K562 (cell line): ENCODE data around the gene PDCD1. TPM values are rescaled to one million over a fixed set of nuclear protein-coding genes. Genes with fewer than 3 reads are reported as not detected.

Source experiments
- ATAC-seq: fragments of 200-7000 bp; cut with Tn5 transposase; 3 replicates; pipeline ENCODE4 v1.9.1; 2020; ENCODE audit warnings: moderate library complexity
- BruUV-seq: library from RNA; stranded (reverse); fragments of 400-500 nt; replicated peaks from 2 replicates; lab custom pipeline; 2021; lab: Mats Ljungman, UMichigan
- CTCF ChIA-PET: fragments of 300-600 bp; formaldehyde crosslinking; extraction: SDS; loops from one replicate; lab custom pipeline; 2021; ENCODE audit warnings: low intra/inter-chr PET ratio; lab: Yijun Ruan, JAX
- POLR2A ChIA-PET: fragments of 300-600, 350-650 bp; sonication (Branson Sonifier 250); formaldehyde crosslinking; extraction: SDS; loops from one replicate; lab custom pipeline; 2021; ENCODE audit warnings: antibody characterized with exemption, inconsistent platforms; lab: Yijun Ruan, JAX
- DNase-seq, 4 experiments: peaks; one replicate each; pipeline versions ENCODE4 v3.0.0 to v3.0.0-alpha.2; 2011 to 2018; ENCODE audit warnings: low spot score in 3 of 4, mixed read lengths in 3 of 4; ENCODE audit errors: extremely low read depth in 1 of 4
- FAIRE-seq: peaks from 2 replicates; lab custom pipeline; 2011; peaks lifted over from hg19 to GRCh38; lab: Jason Lieb, UNC
- H2AFZ ChIP-seq: 2 replicates; pipeline ENCODE4 v1.6.0; 2011; ENCODE audit warnings: low read depth, low read length, control low read depth, inconsistent platforms
- H3K27ac ChIP-seq: fragments of 200-600 bp; 3 replicates; pipeline ENCODE4 v1.8.0; 2011; ENCODE audit warnings: low read depth, mild to moderate bottlenecking, control low read depth, inconsistent platforms, low read length, moderate library complexity, mixed read lengths; ENCODE audit errors: extremely low read depth
- H3K27me3 ChIP-seq, 2 experiments: fragments of 300-600 bp in 1 of 2; 2 replicates in 1 of 2; 3 replicates in 1 of 2; pipeline versions ENCODE4 v1.6.0 to v1.8.0; 2011; ENCODE audit warnings: inconsistent platforms in 2 of 2, low read length in 2 of 2, mild to moderate bottlenecking in 1 of 2, mixed read lengths in 1 of 2, moderate library complexity in 1 of 2; ENCODE audit not compliant: control insufficient read depth in 2 of 2, insufficient read depth in 2 of 2
- H3K36me3 ChIP-seq: fragments of 300-600 bp; 3 replicates; pipeline ENCODE4 v1.8.0; 2011; ENCODE audit warnings: mild to moderate bottlenecking, low read length, inconsistent platforms; ENCODE audit not compliant: control insufficient read depth, insufficient read depth
- H3K4me1 ChIP-seq, 2 experiments: fragments of 200-600 bp in 1 of 2; replicated peaks in 1 of 2; 2 replicates in 1 of 2; 3 replicates in 1 of 2; pipeline versions ENCODE4 v1.5.1 to v1.8.0; 2011; ENCODE audit warnings: inconsistent platforms in 2 of 2, low read length in 2 of 2, mild to moderate bottlenecking in 1 of 2, mixed read lengths in 1 of 2, moderate library complexity in 1 of 2; ENCODE audit not compliant: control insufficient read depth in 2 of 2, insufficient read depth in 2 of 2
- H3K4me2 ChIP-seq: 2 replicates; pipeline ENCODE4 v1.6.1; 2011; ENCODE audit warnings: low read length, control low read depth, inconsistent platforms, mixed read lengths; ENCODE audit not compliant: insufficient read depth
- H3K4me3 ChIP-seq: fragments of 200-600 bp; sonication (generic), shearing (Covaris generic); 2 replicates; pipeline ENCODE4 v1.5.1; 2016; ENCODE audit warnings: control low read depth, inconsistent platforms
- H3K79me2 ChIP-seq: fragments of 200-600 bp; 3 replicates; pipeline ENCODE4 v1.8.0; 2011; ENCODE audit warnings: low read length, inconsistent platforms; ENCODE audit not compliant: control insufficient read depth, insufficient read depth
- H3K9ac ChIP-seq, 2 experiments: 2 replicates each; pipeline versions ENCODE4 v1.6.0 to v1.6.1; 2011; ENCODE audit warnings: low read depth in 2 of 2, low read length in 2 of 2, control low read depth in 1 of 2, inconsistent platforms in 1 of 2, mild to moderate bottlenecking in 1 of 2, mixed read lengths in 1 of 2; ENCODE audit not compliant: insufficient read depth in 1 of 2
- H3K9me1 ChIP-seq: one replicate; pipeline ENCODE4 v1.6.0; 2011; ENCODE audit warnings: inconsistent platforms, mild to moderate bottlenecking, low read length, moderate library complexity; ENCODE audit not compliant: control insufficient read depth, insufficient read depth
- H3K9me3 ChIP-seq: replicated peaks from 2 replicates; pipeline ENCODE4 v1.5.1; 2011; ENCODE audit warnings: low read depth, low read length, inconsistent platforms; ENCODE audit not compliant: control insufficient read depth, insufficient read depth
- H4K20me1 ChIP-seq: replicated peaks from 2 replicates; pipeline ENCODE4 v1.6.1; 2011; ENCODE audit warnings: low read length, inconsistent platforms, mixed read lengths; ENCODE audit not compliant: control insufficient read depth, insufficient read depth
- CHCHD3 ChIP-seq: fragments of 250-450 bp; sonication (Bioruptor Pico); IDR thresholded peaks from 2 replicates; pipeline ENCODE4 v2.1.2; 2022; ENCODE audit warnings: mild to moderate bottlenecking
- ZNF584 ChIP-seq: fragments of 200-800 bp; sonication (Bioruptor generic); IDR thresholded peaks from 2 replicates; pipeline ENCODE4 v1.6.1; 2016; ENCODE audit warnings: low read depth, mild to moderate bottlenecking, missing genetic modification characterization, missing compliant biosample characterization
- WGBS: fragments of 100-300 bp; shearing (Covaris generic); methylation state at CpG from one replicate; pipeline ENCODE4 v1.1.6; 2016; ENCODE audit warnings: low coverage, mixed read lengths; ENCODE audit not compliant: insufficient coverage; ENCODE audit errors: missing lambda C conversion rate; 5-methylcytosine and 5-hydroxymethylcytosine counted together
- in situ Hi-C: fragments of 300-500 bp; cut with MboI; formaldehyde crosslinking; loops from 4 replicates; pipeline ENCODE4 v1.15.0; 2018; ENCODE audit warnings: inconsistent platforms, mixed read lengths
- intact Hi-C: fragments of 100-400 bp; cut with micrococcal nuclease; formaldehyde crosslinking; loops from 2 replicates; pipeline ENCODE4 v1.14.2; 2022
- polyA plus RNA-seq, 8 experiments: library from polyadenylated mRNA; depleted of rRNA in 4 of 8; stranded (reverse) in 5 of 8; unstranded in 3 of 8; fragments of >200 nt; fragmentation: Nextera tagmentation in 2 of 8; fragmentation: Illumina TruSeq in 1 of 8; extraction: Ambion mirVana in 2 of 8; extraction: Trizol in 1 of 8; gene quantifications; 2 replicates each; pipeline versions ENCODE4 v1.2.1 to v1.2.3, GENCODE V29; 2011 to 2014; ENCODE audit warnings: inconsistent platforms in 1 of 8, missing spikeins in 1 of 8
- total RNA-seq, 7 experiments: library from RNA; depleted of rRNA in 6 of 7; stranded (reverse); fragments of >200 nt in 6 of 7; fragmentation: Illumina TruSeq in 2 of 7; extraction: Trizol in 2 of 7; gene quantifications; 2 replicates each; pipeline versions ENCODE4 v1.2.1 to v1.2.3, GENCODE V29; 2011 to 2021; ENCODE audit warnings: low replicate concordance in 1 of 7
- TF ChIP-seq, protein P1 (sequence below): fragments of 200-800 bp; sonication (Bioruptor generic); IDR thresholded peaks from 2 replicates; pipeline ENCODE4 v1.6.1; 2017; ENCODE audit warnings: missing genetic modification characterization, missing compliant biosample characterization

The PDCD1 gene
- total and polyA plus RNA-seq, 9 of the 15 experiments (the other 6 are each of a cell fraction or from before 2014, with no cell fraction given), result 0.15 to 2.5 (median 1.0) TPM; not detected in 2

DNA sequence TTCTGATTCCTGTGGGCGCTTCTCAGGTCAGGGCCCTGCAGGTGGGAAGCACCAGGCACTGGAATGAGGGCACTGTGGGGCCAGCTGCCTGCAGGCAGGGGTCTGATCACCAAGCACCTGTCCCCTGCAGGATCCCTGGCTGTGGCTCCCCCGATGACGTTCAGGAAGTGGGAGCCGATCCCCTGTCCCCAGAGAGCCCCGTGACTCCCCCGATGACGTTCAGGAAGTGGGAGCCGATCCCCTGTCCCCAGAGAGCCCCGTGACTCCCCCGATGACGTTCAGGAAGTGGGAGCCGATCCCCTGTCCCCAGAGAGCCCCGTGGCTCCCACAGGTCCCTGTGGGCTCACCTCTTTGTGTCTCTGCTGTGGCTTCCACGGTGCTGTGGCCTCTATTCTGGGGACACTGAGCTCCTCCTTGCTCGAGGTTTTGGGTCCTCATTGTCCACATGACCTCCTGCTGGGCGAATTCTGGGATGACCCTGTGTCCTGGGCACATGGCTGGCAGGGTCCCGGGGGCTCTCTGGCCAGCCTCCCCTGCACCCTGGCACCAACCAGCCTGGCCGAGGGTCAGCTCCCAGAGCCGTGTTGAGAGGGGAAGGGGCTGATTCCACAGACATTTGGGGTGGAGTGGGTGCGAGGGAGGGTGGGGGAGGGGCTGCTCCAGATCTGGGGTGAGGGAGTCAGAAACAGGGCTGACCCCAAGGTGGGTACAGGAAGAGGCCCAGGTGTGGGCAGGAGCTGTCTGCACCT is 44.9 kb downstream of the PDCD1 start (continued):
- TF ChIP-seq, protein P1, sequence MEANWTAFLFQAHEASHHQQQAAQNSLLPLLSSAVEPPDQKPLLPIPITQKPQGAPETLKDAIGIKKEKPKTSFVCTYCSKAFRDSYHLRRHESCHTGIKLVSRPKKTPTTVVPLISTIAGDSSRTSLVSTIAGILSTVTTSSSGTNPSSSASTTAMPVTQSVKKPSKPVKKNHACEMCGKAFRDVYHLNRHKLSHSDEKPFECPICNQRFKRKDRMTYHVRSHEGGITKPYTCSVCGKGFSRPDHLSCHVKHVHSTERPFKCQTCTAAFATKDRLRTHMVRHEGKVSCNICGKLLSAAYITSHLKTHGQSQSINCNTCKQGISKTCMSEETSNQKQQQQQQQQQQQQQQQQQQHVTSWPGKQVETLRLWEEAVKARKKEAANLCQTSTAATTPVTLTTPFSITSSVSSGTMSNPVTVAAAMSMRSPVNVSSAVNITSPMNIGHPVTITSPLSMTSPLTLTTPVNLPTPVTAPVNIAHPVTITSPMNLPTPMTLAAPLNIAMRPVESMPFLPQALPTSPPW (CRISPR knock-in tag), result 0 out of 2 replicates have a peak, but pooled peaks have one; percentile 21
- TF ChIP-seq, all 486 proteins: peak for 3

DNA sequence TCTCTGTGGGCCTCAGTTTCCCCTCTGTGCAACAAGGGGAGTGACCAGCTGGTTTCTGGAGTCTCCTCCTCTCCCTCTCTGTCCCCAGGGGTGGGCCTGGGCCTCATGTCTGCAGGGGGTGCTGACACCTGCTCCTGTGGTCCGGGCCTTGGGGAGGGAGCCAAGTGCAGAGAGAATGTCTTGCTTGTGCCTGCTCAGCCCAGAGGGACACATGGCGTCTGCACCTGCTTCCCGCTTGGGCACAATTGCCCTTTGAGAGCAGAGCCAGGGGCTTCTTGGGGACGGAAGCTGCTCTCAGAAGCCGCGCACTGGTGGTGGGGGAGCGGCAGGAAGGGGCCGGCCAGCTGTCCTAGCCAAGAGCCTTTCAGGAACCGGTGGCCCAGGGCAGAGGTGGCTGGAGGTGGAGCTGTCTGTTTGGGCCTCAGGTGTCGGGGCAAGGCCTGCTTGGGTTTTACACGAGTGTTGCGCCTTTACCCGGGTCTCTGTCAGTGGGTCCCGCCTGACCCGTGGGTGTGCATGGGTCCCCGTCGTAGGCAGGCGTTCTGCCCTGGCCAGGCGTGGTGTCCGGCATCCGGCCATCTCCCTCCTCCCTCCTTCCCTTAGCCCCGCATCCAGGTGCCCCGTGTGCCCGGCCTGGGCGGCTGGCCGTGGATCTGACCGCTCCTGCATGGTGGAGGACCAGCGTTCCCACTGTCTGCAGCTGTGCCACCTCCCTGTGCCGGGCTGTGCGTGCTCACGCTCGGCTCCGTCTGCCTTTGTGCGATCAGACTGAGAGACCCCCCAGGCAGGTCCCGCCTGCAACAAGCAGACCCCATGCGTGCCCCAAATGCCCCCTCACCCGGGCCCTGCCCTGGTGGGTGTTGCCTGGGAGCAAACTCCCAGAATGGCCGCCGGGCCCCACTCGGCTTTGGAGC is 45.7 kb downstream of the PDCD1 start:
- BruUV-seq, result no TSS peak
- POLR2A ChIA-PET, result no interaction called here
- H3K27me3 ChIP-seq, result no peaks in the 10 kb centered on the region
- no peaks in the 10 kb centered on the region for H4K20me1 ChIP-seq
- no peak for ATAC-seq
- H3K4me3 ChIP-seq, result no peak overlapping the region
- H3K9ac ChIP-seq, result no peak overlapping the region
- H3K9me1 ChIP-seq, result no peaks in the 10 kb centered on the region
- intact Hi-C loops (no loop called here), in situ Hi-C loops (no loop called here)
- FAIRE-seq, result no peak
- H3K4me2 ChIP-seq, result no peak overlapping the region
- peaks cover 4 to 73% of the 10 kb centered on the region in 2 experiments for H3K4me1 ChIP-seq
- H2AFZ ChIP-seq, result no peak overlapping the region
- no peaks in the 10 kb centered on the region for H3K79me2 ChIP-seq
- H3K27ac ChIP-seq, result no peak overlapping the region
- DNase-seq, result no peak
- TF ChIP-seq ZNF584 (CRISPR knock-in tag) (0 out of 2 replicates have a peak, but pooled peaks have one; percentile 29), CHCHD3 (CRISPR knock-in tag) (no peak)
- TF ChIP-seq, all 486 proteins: peak for 1
- H3K9me3 ChIP-seq, result no peaks in the 10 kb centered on the region
- CTCF ChIA-PET, result no interaction called here
- H3K36me3 ChIP-seq, result no peaks in the 10 kb centered on the region
- WGBS, result 77% methylated on average over 14 of the region's 40 CpGs
